Left lung (tissue), 10 donors: Measurements from ENCODE around the gene ASB6. TPM values are rescaled to one million over a fixed set of nuclear protein-coding genes. Genes with fewer than 3 reads are reported as not detected.
A peak's percentile ranks its signal among the peaks of the same experiment; 100 is the strongest.

Experiments used
- ATAC-seq: fragments of 200-7000 bp; cut with Tn5 transposase; one replicate; pipeline ENCODE4 v1.9.1; 2020; ENCODE audit warnings: moderate library complexity
- DNase-seq, 4 donors: peaks; one replicate each; pipeline ENCODE4 v3.0.0-alpha.2; 2013 to 2020
- H3K27ac ChIP-seq, 2 donors: fragments of 200-600 bp; sonication (generic) in 1 of 2; one replicate each; pipeline versions ENCODE4 v1.5.0 to v1.8.0; 2020 to 2021
- H3K27me3 ChIP-seq, 2 donors: fragments of 200-600 bp; sonication (generic) in 1 of 2; one replicate each; pipeline versions ENCODE4 v1.5.0 to v1.8.0; 2020 to 2021
- H3K36me3 ChIP-seq, 2 donors: fragments of 200-600 bp; sonication (generic) in 1 of 2; one replicate each; pipeline versions ENCODE4 v1.5.0 to v1.8.0; 2020 to 2021
- H3K4me1 ChIP-seq, 2 donors: fragments of 200-600 bp; one replicate each; pipeline ENCODE4 v1.8.0; 2021
- H3K4me3 ChIP-seq, 2 donors: fragments of 200-600 bp; sonication (generic) in 1 of 2; one replicate each; pipeline versions ENCODE4 v1.5.0 to v1.8.0; 2020 to 2021; ENCODE audit warnings: mild to moderate bottlenecking in 1 of 2
- H3K9me3 ChIP-seq, 2 donors: fragments of 200-600 bp; sonication (generic) in 1 of 2; one replicate each; pipeline versions ENCODE4 v1.5.0 to v1.8.0; 2020 to 2021
- CTCF ChIP-seq, 2 donors: fragments of 200-600 bp; sonication (generic) in 1 of 2; IDR thresholded peaks; one replicate each; pipeline versions ENCODE4 v1.5.0 to v1.8.0; 2021; ENCODE audit warnings: antibody characterized with exemption in 2 of 2
- intact Hi-C, 2 donors: fragments of 100-400 bp; cut with DNase I; formaldehyde crosslinking; loops; one replicate each; pipeline versions ENCODE4 v1.11.2 to v1.14.2; 2022
- polyA plus RNA-seq, 6 donors: library from polyadenylated mRNA; unstranded; fragments of 120-200 nt; gene quantifications; one replicate each; pipeline ENCODE4 v1.2.1, GENCODE V29; 2013; ENCODE audit not compliant: insufficient read length in 6 of 6
- total RNA-seq, 2 donors: library from RNA; stranded (reverse); fragmentation: NEBNext Ultra II Directional; extraction: Animal tissue kit (Norgen Biotek cat#: 25700); gene quantifications; one replicate each; pipeline ENCODE4 v1.2.1, GENCODE V29; 2021
- donor health status: DM: no; HTN: yes; CAD: no.
- donor health status: DM: no; HTN: no; CAD: no.

ASB6 gene
- total and polyA plus RNA-seq, 8 donors = 14.0 to 18.0 (median 15.7) TPM

GRCh38 chr9:129678844-129679243 is 36.9 kb upstream of the ASB6 start:
- Histone ChIP-seq H3K4me3 (no peak overlapping the region), H3K9me3 (no peaks in the 10 kb centered on the region), H3K27ac (no peak overlapping the region), H3K27me3 (peaks cover 0 to 79% of the 10 kb centered on the region in 2 donors), H3K36me3 (no peaks in the 10 kb centered on the region), H3K4me1 (no peaks in the 10 kb centered on the region)
- DNase-seq = no peak
- no peak for TF ChIP-seq CTCF (IDR thresholded peaks at IDR 0.05)
- intact Hi-C loops = no loop called here
- ATAC-seq = no peak

DNA sequence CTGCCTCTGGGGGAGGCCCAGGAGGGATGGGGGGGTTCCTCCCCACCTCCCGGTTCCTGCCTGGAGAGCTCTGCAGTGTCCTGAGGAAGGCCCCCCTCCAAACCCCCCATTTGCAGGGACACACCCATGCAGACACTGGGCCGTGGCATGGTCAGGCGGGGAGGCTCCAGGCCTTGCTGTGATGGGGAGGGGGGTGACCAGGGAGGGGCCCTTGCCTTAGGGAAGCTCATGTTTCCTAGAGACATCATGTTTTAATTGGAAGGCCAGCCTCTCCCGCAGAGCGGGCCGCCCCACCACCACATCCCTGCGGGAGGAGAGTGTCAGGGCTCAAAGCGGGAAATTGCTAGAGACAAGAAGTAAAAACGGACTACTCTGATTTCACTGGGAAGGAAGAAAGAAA is 35.5 kb upstream of the ASB6 start:
- no peak for ATAC-seq
- peaks cover 0 to 81% of the 10 kb centered on the region in 2 donors for H3K27me3 ChIP-seq
- H3K4me1 ChIP-seq = no peaks in the 10 kb centered on the region
- intact Hi-C loops = no loop called here
- H3K4me3 ChIP-seq = no peak overlapping the region
- no peaks in the 10 kb centered on the region for H3K9me3 ChIP-seq
- TF ChIP-seq CTCF (IDR thresholded peaks at IDR 0.05) = no peak
- no peaks in the 10 kb centered on the region for H3K36me3 ChIP-seq
- peak in 1 of 4 donors; percentile 52 for DNase-seq
- H3K27ac ChIP-seq = no peak overlapping the region

- no peak for ATAC-seq
- H3K27ac ChIP-seq = no peak overlapping the region
- intact Hi-C loops = no loop called here
- H3K4me3 ChIP-seq = no peak overlapping the region
- H3K4me1 ChIP-seq = no peaks in the 10 kb centered on the region
- no peak for DNase-seq
- TF ChIP-seq CTCF (IDR thresholded peaks at IDR 0.05) = no peak
- peaks cover 0 to 77% of the 10 kb centered on the region in 2 donors for H3K27me3 ChIP-seq
- H3K36me3 ChIP-seq = no peaks in the 10 kb centered on the region
- H3K9me3 ChIP-seq = no peaks in the 10 kb centered on the region
These were observed 35.0 kb upstream of the ASB6 start for GRCh38 chr9:129676975-129677374.

GRCh38 chr9:129676287-129676686 is 34.3 kb upstream of the ASB6 start:
- no peak for ATAC-seq
- intact Hi-C loops = no loop called here
- Histone ChIP-seq H3K9me3 (no peaks in the 10 kb centered on the region), H3K36me3 (no peaks in the 10 kb centered on the region), H3K27me3 (peaks cover 0 to 73% of the 10 kb centered on the region in 2 donors), H3K4me1 (no peaks in the 10 kb centered on the region), H3K4me3 (no peak overlapping the region), H3K27ac (no peak overlapping the region)
- TF ChIP-seq CTCF (IDR thresholded peaks at IDR 0.05) = no peak
- DNase-seq = no peak

GRCh38 chr9:129675620-129676019 is 33.7 kb upstream of the ASB6 start:
- peaks cover 0 to 67% of the 10 kb centered on the region in 2 donors for H3K27me3 ChIP-seq
- no peak overlapping the region for H3K27ac ChIP-seq
- no peaks in the 10 kb centered on the region for H3K36me3 ChIP-seq
- intact Hi-C loops = no loop called here
- H3K4me3 ChIP-seq = no peak overlapping the region
- no peaks in the 10 kb centered on the region for H3K4me1 ChIP-seq
- DNase-seq (peak in 1 of 4 donors; percentile 32), ATAC-seq (no peak)
- TF ChIP-seq CTCF (IDR thresholded peaks at IDR 0.05) = no peak
- H3K9me3 ChIP-seq = no peaks in the 10 kb centered on the region
